SK-N-SH (cell line): Measurements from ENCODE around the gene MAST2. TPM values are rescaled to one million over a fixed set of nuclear protein-coding genes. Genes with fewer than 3 reads are reported as not detected.

Source experiments
- CTCF ChIA-PET: fragments of 300-600, 350-600 bp; formaldehyde crosslinking; extraction: SDS; loops from one replicate; lab custom pipeline; 2021; lab: Yijun Ruan, JAX
- POLR2A ChIA-PET: fragments of 350-600 bp; sonication (Branson Sonifier 250); formaldehyde crosslinking; extraction: SDS; loops from one replicate; lab custom pipeline; 2020; ENCODE audit warnings: antibody characterized with exemption, inconsistent platforms; lab: Yijun Ruan, JAX
- DNase-seq: peaks from one replicate; pipeline ENCODE4 v3.0.0; 2012
- H2AFZ ChIP-seq: fragments of 200-600 bp; sonication (generic); 2 replicates; pipeline ENCODE4 v1.8.1; 2016; ENCODE audit warnings: antibody characterized with exemption, mild to moderate bottlenecking, low read depth
- H3F3A ChIP-seq: fragments of 200-600 bp; sonication (generic); replicated peaks from 2 replicates; pipeline ENCODE3; 2016; ENCODE audit warnings: antibody characterized with exemption, mild to moderate bottlenecking; ENCODE audit not compliant: insufficient read depth
- H3K27ac ChIP-seq, 2 experiments: fragments of 200-500 bp in 1 of 2; fragments of 200-600 bp in 1 of 2; sonication (Bioruptor generic) in 1 of 2; sonication (generic), shearing (Covaris generic) in 1 of 2; 2 replicates each; pipeline versions ENCODE4 v1.5.1 to v1.6.1; 2014 to 2016; ENCODE audit warnings: low read depth in 2 of 2, inconsistent platforms in 1 of 2, low read length in 1 of 2, mild to moderate bottlenecking in 1 of 2, mixed read lengths in 1 of 2
- H3K27me3 ChIP-seq: fragments of 200-600 bp; sonication (generic), shearing (Covaris generic); 2 replicates; pipeline ENCODE4 v1.6.1; 2016; ENCODE audit warnings: mixed run types; ENCODE audit not compliant: insufficient read depth
- H3K36me3 ChIP-seq, 2 experiments: fragments of 200-500 bp in 1 of 2; fragments of 200-600 bp in 1 of 2; sonication (Bioruptor generic) in 1 of 2; sonication (generic) in 1 of 2; replicated peaks in 1 of 2; 2 replicates each; pipeline versions ENCODE3 to v1.5.1; 2014 to 2016; ENCODE audit warnings: low read length in 1 of 2, mild to moderate bottlenecking in 1 of 2; ENCODE audit not compliant: insufficient read depth in 2 of 2, control insufficient read depth in 1 of 2
- H3K4me1 ChIP-seq, 2 experiments: fragments of 200-500 bp in 1 of 2; fragments of 200-600 bp in 1 of 2; sonication (Bioruptor generic) in 1 of 2; sonication (generic), shearing (Covaris generic) in 1 of 2; 2 replicates each; pipeline versions ENCODE4 v1.5.1 to v1.6.1; 2014 to 2016; ENCODE audit warnings: low read depth in 1 of 2, low read length in 1 of 2, mixed run types in 1 of 2; ENCODE audit not compliant: insufficient read depth in 2 of 2, control insufficient read depth in 1 of 2
- H3K4me2 ChIP-seq: fragments of 200-600 bp; sonication (generic), shearing (Covaris generic); 2 replicates; pipeline ENCODE4 v1.6.1; 2017; ENCODE audit warnings: mixed run types
- H3K4me3 ChIP-seq, 2 experiments: fragments of 200-500 bp in 1 of 2; fragments of 200-600 bp in 1 of 2; sonication (Bioruptor generic) in 1 of 2; sonication (generic), shearing (Covaris generic) in 1 of 2; 2 replicates each; pipeline versions ENCODE4 v1.5.1 to v1.8.1; 2014 to 2016; ENCODE audit warnings: low read depth in 2 of 2, inconsistent platforms in 1 of 2, low read length in 1 of 2, mild to moderate bottlenecking in 1 of 2, mixed read lengths in 1 of 2, moderate library complexity in 1 of 2
- H3K79me2 ChIP-seq: fragments of 200-600 bp; sonication (generic); 2 replicates; pipeline ENCODE4 v1.8.1; 2017; ENCODE audit warnings: mild to moderate bottlenecking; ENCODE audit not compliant: insufficient read depth
- H3K9ac ChIP-seq: fragments of 200-600 bp; sonication (generic); 2 replicates; pipeline ENCODE4 v1.6.1; 2017; ENCODE audit warnings: mixed run types
- H3K9me2 ChIP-seq: fragments of 200-600 bp; sonication (generic); 2 replicates; pipeline ENCODE4 v1.6.1; 2017; ENCODE audit warnings: mixed run types
- H3K9me3 ChIP-seq: fragments of 200-600 bp; sonication (generic); 2 replicates; pipeline ENCODE4 v1.6.1; 2017; ENCODE audit warnings: mixed run types, mild to moderate bottlenecking, moderate library complexity
- H4K20me1 ChIP-seq: fragments of 200-600 bp; sonication (generic); 2 replicates; pipeline ENCODE4 v1.6.1; 2017; ENCODE audit warnings: mild to moderate bottlenecking, mixed run types; ENCODE audit not compliant: insufficient read depth
- CTCF ChIP-seq: fragments of 200-600 bp; sonication (generic); IDR thresholded peaks from 2 replicates; pipeline ENCODE4 v1.6.1; 2017; ENCODE audit warnings: antibody characterized with exemption, mild to moderate bottlenecking, moderate library complexity
- EP300 ChIP-seq, 2 experiments: IDR thresholded peaks; 2 replicates each; pipeline versions ENCODE4 v1.4.0 to v1.6.1; 2012; ENCODE audit warnings: borderline replicate concordance in 1 of 2, low read depth in 1 of 2, low read length in 1 of 2
- EZH2phosphoT487 ChIP-seq: fragments of 200-600 bp; sonication (generic); IDR thresholded peaks from 2 replicates; pipeline ENCODE4 v1.6.1; 2017; ENCODE audit warnings: low read depth, mixed run types, mild to moderate bottlenecking, antibody characterized with exemption, moderate library complexity, borderline replicate concordance
- FOSL2 ChIP-seq: IDR thresholded peaks from 2 replicates; pipeline ENCODE4 v1.4.0; 2012; ENCODE audit warnings: low read depth, mild to moderate bottlenecking, moderate library complexity, borderline replicate concordance
- GATA2 ChIP-seq: sonication (generic); formaldehyde crosslinking; IDR thresholded peaks from 2 replicates; pipeline ENCODE4 v1.5.0; 2020; ENCODE audit warnings: mild to moderate bottlenecking, missing genetic modification reagents
- JUND ChIP-seq: IDR thresholded peaks from 2 replicates; pipeline ENCODE4 v1.4.0; 2012
- MEF2A ChIP-seq: IDR thresholded peaks from 2 replicates; pipeline ENCODE4 v1.4.0; 2012; ENCODE audit warnings: low read depth, borderline replicate concordance
- MXI1 ChIP-seq: IDR thresholded peaks from 2 replicates; pipeline ENCODE4 v1.6.1; 2012; ENCODE audit warnings: mild to moderate bottlenecking, low read depth, low read length, improper control_type of control experiment
- NFIC ChIP-seq: IDR thresholded peaks from 2 replicates; pipeline ENCODE4 v1.4.0; 2012; ENCODE audit warnings: borderline replicate concordance
- POLR2AphosphoS5 ChIP-seq: IDR thresholded peaks from 2 replicates; pipeline ENCODE4 v1.6.1; 2012; ENCODE audit warnings: low read depth, low read length
- RAD21 ChIP-seq: IDR thresholded peaks from 2 replicates; pipeline ENCODE4 v1.6.1; 2012; ENCODE audit warnings: mild to moderate bottlenecking, low read length
- RCOR1 ChIP-seq: fragments of 150-350 bp; IDR thresholded peaks from 2 replicates; pipeline ENCODE4 v1.6.1; 2017; ENCODE audit warnings: antibody characterized with exemption, low read length
- RFX5 ChIP-seq: IDR thresholded peaks from 2 replicates; pipeline ENCODE4 v1.6.1; 2012; ENCODE audit warnings: mild to moderate bottlenecking, improper control_type of control experiment, low read length
- SMC3 ChIP-seq: IDR thresholded peaks from 2 replicates; pipeline ENCODE4 v1.6.1; 2012; ENCODE audit warnings: low read depth, low read length, improper control_type of control experiment
- TAF1 ChIP-seq: IDR thresholded peaks from 2 replicates; pipeline ENCODE4 v1.6.1; 2012; ENCODE audit warnings: low read depth, mild to moderate bottlenecking, low read length, moderate library complexity, borderline replicate concordance
- WGBS: methylation state at CpG from one replicate; pipeline ENCODE4 v1.1.6; 2017; ENCODE audit warnings: low lambda C conversion rate; 5-methylcytosine and 5-hydroxymethylcytosine counted together
- polyA plus RNA-seq, 3 experiments: library from polyadenylated mRNA; depleted of rRNA; stranded (reverse); fragments of >200 nt; gene quantifications; 2 replicates each; pipeline ENCODE4 v1.2.3, GENCODE V29; 2012
- TF ChIP-seq, protein P1 (sequence below): IDR thresholded peaks from 2 replicates; pipeline ENCODE4 v1.4.0; 2012; ENCODE audit warnings: low read depth, borderline replicate concordance
- TF ChIP-seq, protein P2 (sequence below): fragments of 150-350 bp; IDR thresholded peaks from 2 replicates; pipeline ENCODE4 v1.6.1; 2017; ENCODE audit warnings: antibody characterized with exemption, low read length, low read depth, borderline replicate concordance

Gene MAST2
- polyA plus RNA-seq, 1 of the 3 experiments (the other 2 are of a cell fraction): 53.4 TPM

DNA sequence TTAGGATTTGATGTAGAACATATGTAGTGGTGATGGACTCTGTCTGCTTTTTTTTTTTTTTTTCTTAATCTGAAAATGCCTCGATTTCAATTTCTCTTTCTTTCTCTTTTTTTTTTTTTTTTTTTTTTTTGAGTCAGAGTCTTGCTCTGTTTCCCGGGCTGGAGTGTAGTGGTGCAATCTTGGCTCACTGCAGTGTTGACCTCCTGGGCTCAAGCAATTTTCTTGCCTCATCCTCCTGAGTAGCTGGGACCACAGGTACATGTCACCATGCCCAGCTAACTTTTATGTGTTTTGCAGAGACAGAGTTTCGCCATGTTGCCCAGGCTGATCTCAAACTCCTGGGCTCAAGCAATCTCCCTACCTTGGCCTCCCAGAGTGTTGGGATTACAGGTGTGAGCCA is 17.4 kb downstream of the MAST2 start:
- Histone ChIP-seq H3K9ac (no peak overlapping the region), H3K4me2 (no peak overlapping the region), H3K79me2 (peaks cover 64% of the 10 kb centered on the region), H3K9me2 (no peaks in the 10 kb centered on the region), H3F3A (no peaks in the 10 kb centered on the region), H3K4me1 (no peaks in the 10 kb centered on the region), H3K27ac (no peak overlapping the region), H3K4me3 (no peak overlapping the region), H3K36me3 (peaks cover 0 to 36% of the 10 kb centered on the region in 2 experiments), H3K27me3 (no peaks in the 10 kb centered on the region), H3K9me3 (0 out of 2 replicates have a peak, but pooled peaks cover 4% of the 10 kb centered on the region), H2AFZ (no peak overlapping the region), H4K20me1 (no peaks in the 10 kb centered on the region)
- ChIA-PET CTCF (interaction anchor here (0.8 kb wide), 1 partner anchor 108 kb away, joined by 3 read pairs; no protein-coding TSS in a partner anchor), POLR2A (no interaction called here)
- DNase-seq: no peak
- 92% methylated on average over 3 of the region's 3 CpGs for WGBS
- TF ChIP-seq SMC3 (no peak), POLR2AphosphoS5 (no peak), RCOR1 (no peak), CTCF (no peak), JUND (no peak), RAD21 (no peak), MXI1 (no peak), TAF1 (no peak), GATA2 (CRISPR knock-in tag) (no peak), RFX5 (no peak), FOSL2 (no peak), EZH2phosphoT487 (no peak)
- TF ChIP-seq, protein P1, sequence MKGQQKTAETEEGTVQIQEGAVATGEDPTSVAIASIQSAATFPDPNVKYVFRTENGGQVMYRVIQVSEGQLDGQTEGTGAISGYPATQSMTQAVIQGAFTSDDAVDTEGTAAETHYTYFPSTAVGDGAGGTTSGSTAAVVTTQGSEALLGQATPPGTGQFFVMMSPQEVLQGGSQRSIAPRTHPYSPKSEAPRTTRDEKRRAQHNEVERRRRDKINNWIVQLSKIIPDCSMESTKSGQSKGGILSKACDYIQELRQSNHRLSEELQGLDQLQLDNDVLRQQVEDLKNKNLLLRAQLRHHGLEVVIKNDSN: no peak
- TF ChIP-seq, protein P2, sequence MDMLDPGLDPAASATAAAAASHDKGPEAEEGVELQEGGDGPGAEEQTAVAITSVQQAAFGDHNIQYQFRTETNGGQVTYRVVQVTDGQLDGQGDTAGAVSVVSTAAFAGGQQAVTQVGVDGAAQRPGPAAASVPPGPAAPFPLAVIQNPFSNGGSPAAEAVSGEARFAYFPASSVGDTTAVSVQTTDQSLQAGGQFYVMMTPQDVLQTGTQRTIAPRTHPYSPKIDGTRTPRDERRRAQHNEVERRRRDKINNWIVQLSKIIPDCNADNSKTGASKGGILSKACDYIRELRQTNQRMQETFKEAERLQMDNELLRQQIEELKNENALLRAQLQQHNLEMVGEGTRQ: no peak
- TF ChIP-seq, all 33 proteins: peak for 0

DNA sequence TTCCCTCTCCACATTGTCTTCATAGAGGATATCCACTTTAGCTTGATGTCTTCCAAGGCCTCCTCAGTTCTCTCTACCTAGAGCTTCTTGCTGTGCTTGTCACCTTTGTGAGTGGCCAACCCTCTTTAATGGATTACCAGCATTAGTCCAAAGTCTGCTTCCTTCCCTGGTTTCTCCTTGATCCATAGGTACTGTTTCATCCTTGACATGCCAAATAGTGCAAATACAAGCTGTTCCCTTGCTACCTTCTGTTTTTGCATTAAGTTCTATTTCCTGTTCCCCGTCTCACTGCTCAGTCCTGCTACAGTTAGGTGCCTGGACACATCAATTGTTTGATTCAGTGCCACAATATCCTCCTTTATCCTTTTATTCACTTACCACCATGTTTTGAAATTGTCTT is 19.2 kb downstream of the MAST2 start:
- ChIA-PET POLR2A (no interaction called here), CTCF (interaction anchor here (0.5 to 0.6 kb wide), 2 partner anchors 9 to 158 kb away, joined by 3 read pairs; no protein-coding TSS in a partner anchor)
- H3K9me2 ChIP-seq: no peaks in the 10 kb centered on the region
- H3K27ac ChIP-seq: no peak overlapping the region
- H3K4me2 ChIP-seq: no peak overlapping the region
- H3K36me3 ChIP-seq: peaks cover 0 to 27% of the 10 kb centered on the region in 2 experiments
- H3K4me3 ChIP-seq: no peak overlapping the region
- H4K20me1 ChIP-seq: no peaks in the 10 kb centered on the region
- no peaks in the 10 kb centered on the region for H3F3A ChIP-seq
- no peak overlapping the region for H2AFZ ChIP-seq
- no peaks in the 10 kb centered on the region for H3K27me3 ChIP-seq
- no peak for DNase-seq
- H3K9ac ChIP-seq: no peak overlapping the region
- WGBS: 94% methylated on average over 1 of the region's 1 CpG
- H3K4me1 ChIP-seq: no peaks in the 10 kb centered on the region
- H3K9me3 ChIP-seq: 0 out of 2 replicates have a peak, but pooled peaks cover 4% of the 10 kb centered on the region
- TF ChIP-seq MEF2A (no peak), RCOR1 (no peak), EP300 (IDR thresholded peaks at IDR 0.05; ENCODE audit: borderline replicate concordance in 1 of 2, low read depth in 1 of 2, low read length in 1 of 2) (no peak), NFIC (no peak), RAD21 (no peak), JUND (no peak), RFX5 (no peak)
- H3K79me2 ChIP-seq: peaks cover 54% of the 10 kb centered on the region
